K562 (cell line): Measurements from ENCODE around the gene FAF2. TPM values are rescaled to one million over a fixed set of nuclear protein-coding genes. Genes with fewer than 3 reads are reported as not detected.
A peak's percentile ranks its signal among the peaks of the same experiment; 100 is the strongest.

ENCODE experiments used
- ATAC-seq: fragments of 200-7000 bp; cut with Tn5 transposase; 3 replicates; pipeline ENCODE4 v1.9.1; 2020; ENCODE audit warnings: moderate library complexity
- BruUV-seq: library from RNA; stranded (reverse); fragments of 400-500 nt; replicated peaks from 2 replicates; lab custom pipeline; 2021; lab: Mats Ljungman, UMichigan
- CTCF ChIA-PET: fragments of 300-600 bp; formaldehyde crosslinking; extraction: SDS; loops from one replicate; lab custom pipeline; 2021; ENCODE audit warnings: low intra/inter-chr PET ratio; lab: Yijun Ruan, JAX
- POLR2A ChIA-PET: fragments of 300-600, 350-650 bp; sonication (Branson Sonifier 250); formaldehyde crosslinking; extraction: SDS; loops from one replicate; lab custom pipeline; 2021; ENCODE audit warnings: antibody characterized with exemption, inconsistent platforms; lab: Yijun Ruan, JAX
- DNase-seq, 4 experiments: peaks; one replicate each; pipeline versions ENCODE4 v3.0.0 to v3.0.0-alpha.2; 2011 to 2018; ENCODE audit warnings: low spot score in 3 of 4, mixed read lengths in 3 of 4; ENCODE audit errors: extremely low read depth in 1 of 4
- FAIRE-seq: peaks from 2 replicates; lab custom pipeline; 2011; peaks lifted over from hg19 to GRCh38; lab: Jason Lieb, UNC
- H2AFZ ChIP-seq: 2 replicates; pipeline ENCODE4 v1.6.0; 2011; ENCODE audit warnings: low read depth, low read length, control low read depth, inconsistent platforms
- H3K27ac ChIP-seq: fragments of 200-600 bp; 3 replicates; pipeline ENCODE4 v1.8.0; 2011; ENCODE audit warnings: low read depth, mild to moderate bottlenecking, control low read depth, inconsistent platforms, low read length, moderate library complexity, mixed read lengths; ENCODE audit errors: extremely low read depth
- H3K27me3 ChIP-seq, 2 experiments: fragments of 300-600 bp in 1 of 2; 2 replicates in 1 of 2; 3 replicates in 1 of 2; pipeline versions ENCODE4 v1.6.0 to v1.8.0; 2011; ENCODE audit warnings: inconsistent platforms in 2 of 2, low read length in 2 of 2, mild to moderate bottlenecking in 1 of 2, mixed read lengths in 1 of 2, moderate library complexity in 1 of 2; ENCODE audit not compliant: control insufficient read depth in 2 of 2, insufficient read depth in 2 of 2
- H3K36me3 ChIP-seq: fragments of 300-600 bp; 3 replicates; pipeline ENCODE4 v1.8.0; 2011; ENCODE audit warnings: mild to moderate bottlenecking, low read length, inconsistent platforms; ENCODE audit not compliant: control insufficient read depth, insufficient read depth
- H3K4me1 ChIP-seq, 2 experiments: fragments of 200-600 bp in 1 of 2; replicated peaks in 1 of 2; 2 replicates in 1 of 2; 3 replicates in 1 of 2; pipeline versions ENCODE4 v1.5.1 to v1.8.0; 2011; ENCODE audit warnings: inconsistent platforms in 2 of 2, low read length in 2 of 2, mild to moderate bottlenecking in 1 of 2, mixed read lengths in 1 of 2, moderate library complexity in 1 of 2; ENCODE audit not compliant: control insufficient read depth in 2 of 2, insufficient read depth in 2 of 2
- H3K4me2 ChIP-seq: 2 replicates; pipeline ENCODE4 v1.6.1; 2011; ENCODE audit warnings: low read length, control low read depth, inconsistent platforms, mixed read lengths; ENCODE audit not compliant: insufficient read depth
- H3K4me3 ChIP-seq: fragments of 200-600 bp; sonication (generic), shearing (Covaris generic); 2 replicates; pipeline ENCODE4 v1.5.1; 2016; ENCODE audit warnings: control low read depth, inconsistent platforms
- H3K79me2 ChIP-seq: fragments of 200-600 bp; 3 replicates; pipeline ENCODE4 v1.8.0; 2011; ENCODE audit warnings: low read length, inconsistent platforms; ENCODE audit not compliant: control insufficient read depth, insufficient read depth
- H3K9ac ChIP-seq, 2 experiments: 2 replicates each; pipeline versions ENCODE4 v1.6.0 to v1.6.1; 2011; ENCODE audit warnings: low read depth in 2 of 2, low read length in 2 of 2, control low read depth in 1 of 2, inconsistent platforms in 1 of 2, mild to moderate bottlenecking in 1 of 2, mixed read lengths in 1 of 2; ENCODE audit not compliant: insufficient read depth in 1 of 2
- H3K9me1 ChIP-seq: one replicate; pipeline ENCODE4 v1.6.0; 2011; ENCODE audit warnings: inconsistent platforms, mild to moderate bottlenecking, low read length, moderate library complexity; ENCODE audit not compliant: control insufficient read depth, insufficient read depth
- H3K9me3 ChIP-seq: replicated peaks from 2 replicates; pipeline ENCODE4 v1.5.1; 2011; ENCODE audit warnings: low read depth, low read length, inconsistent platforms; ENCODE audit not compliant: control insufficient read depth, insufficient read depth
- H4K20me1 ChIP-seq: replicated peaks from 2 replicates; pipeline ENCODE4 v1.6.1; 2011; ENCODE audit warnings: low read length, inconsistent platforms, mixed read lengths; ENCODE audit not compliant: control insufficient read depth, insufficient read depth
- FOXJ3 ChIP-seq: sonication (generic); formaldehyde crosslinking; IDR thresholded peaks from 2 replicates; pipeline ENCODE4 v1.4.0; 2020; ENCODE audit warnings: mild to moderate bottlenecking, missing genetic modification reagents
- NCOA2 ChIP-seq, 2 experiments: fragments of 450-650 bp; IDR thresholded peaks; 2 replicates each; pipeline ENCODE4 v1.6.1; 2018; ENCODE audit warnings: mild to moderate bottlenecking in 2 of 2, moderate library complexity in 1 of 2; ENCODE audit not compliant: partially characterized antibody in 2 of 2
- SAP30 ChIP-seq: fragments of 200-600 bp; sonication (generic); IDR thresholded peaks from 2 replicates; pipeline ENCODE4 v1.6.1; 2012; ENCODE audit warnings: borderline replicate concordance, low read depth, mild to moderate bottlenecking, moderate library complexity, low read length, control low read depth, inconsistent platforms; ENCODE audit not compliant: insufficient read depth, poor library complexity, severe bottlenecking
- SUPT5H ChIP-seq: fragments of 450-650 bp; IDR thresholded peaks from 2 replicates; pipeline ENCODE4 v1.6.1; 2016
- ZNF165 ChIP-seq: fragments of 250-450 bp; sonication (Bioruptor Pico); IDR thresholded peaks from 2 replicates; pipeline ENCODE4 v1.4.0; 2020; ENCODE audit warnings: borderline replicate concordance
- WGBS: fragments of 100-300 bp; shearing (Covaris generic); methylation state at CpG from one replicate; pipeline ENCODE4 v1.1.6; 2016; ENCODE audit warnings: low coverage, mixed read lengths; ENCODE audit not compliant: insufficient coverage; ENCODE audit errors: missing lambda C conversion rate; 5-methylcytosine and 5-hydroxymethylcytosine counted together
- in situ Hi-C: fragments of 300-500 bp; cut with MboI; formaldehyde crosslinking; loops from 4 replicates; pipeline ENCODE4 v1.15.0; 2018; ENCODE audit warnings: inconsistent platforms, mixed read lengths
- intact Hi-C: fragments of 100-400 bp; cut with micrococcal nuclease; formaldehyde crosslinking; loops from 2 replicates; pipeline ENCODE4 v1.14.2; 2022
- polyA plus RNA-seq, 8 experiments: library from polyadenylated mRNA; depleted of rRNA in 4 of 8; stranded (reverse) in 5 of 8; unstranded in 3 of 8; fragments of >200 nt; fragmentation: Nextera tagmentation in 2 of 8; fragmentation: Illumina TruSeq in 1 of 8; extraction: Ambion mirVana in 2 of 8; extraction: Trizol in 1 of 8; gene quantifications; 2 replicates each; pipeline versions ENCODE4 v1.2.1 to v1.2.3, GENCODE V29; 2011 to 2014; ENCODE audit warnings: inconsistent platforms in 1 of 8, missing spikeins in 1 of 8
- total RNA-seq, 7 experiments: library from RNA; depleted of rRNA in 6 of 7; stranded (reverse); fragments of >200 nt in 6 of 7; fragmentation: Illumina TruSeq in 2 of 7; extraction: Trizol in 2 of 7; gene quantifications; 2 replicates each; pipeline versions ENCODE4 v1.2.1 to v1.2.3, GENCODE V29; 2011 to 2021; ENCODE audit warnings: low replicate concordance in 1 of 7
- TF ChIP-seq, protein P1 (sequence below): sonication (generic); formaldehyde crosslinking; IDR thresholded peaks from 2 replicates; pipeline ENCODE4 v1.8.1; 2023; ENCODE audit warnings: mild to moderate bottlenecking, missing genetic modification reagents
- TF ChIP-seq, protein P2 (sequence below): fragments of 150-350 bp; IDR thresholded peaks from 2 replicates; pipeline ENCODE4 v1.6.1; 2014; ENCODE audit warnings: low read depth, mild to moderate bottlenecking, low read length, borderline replicate concordance

The FAF2 gene
- total and polyA plus RNA-seq, 9 of the 15 experiments (the other 6 are each of a cell fraction or from before 2014, with no cell fraction given): 25.0 to 44.6 (median 36.1) TPM

DNA sequence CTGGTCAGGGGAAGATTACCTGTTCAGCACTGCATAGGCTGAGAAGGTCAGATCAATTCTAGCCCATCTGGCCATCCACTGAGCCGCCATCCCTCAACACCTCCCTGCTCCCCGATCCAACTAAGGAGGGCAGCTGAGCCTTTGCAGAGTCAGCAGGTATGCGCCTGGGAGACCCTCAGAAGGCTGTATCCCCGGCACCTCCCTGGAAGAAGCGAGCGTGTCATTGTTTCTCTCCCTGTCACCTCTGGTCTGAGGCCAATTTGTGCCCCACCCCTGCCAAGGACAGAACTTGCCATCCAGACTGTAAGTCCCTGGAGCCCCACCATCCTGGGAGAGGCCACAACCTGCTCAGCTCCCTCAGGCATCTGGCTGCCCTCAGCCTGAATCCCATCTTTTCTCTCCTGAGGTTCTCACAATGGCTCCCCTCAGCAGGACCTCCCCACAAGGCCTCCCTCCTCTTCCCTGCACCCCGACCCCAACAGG lies 34.4 kb upstream of the FAF2 start:
- in situ Hi-C loops: no loop called here
- H3K4me2 ChIP-seq: no peak overlapping the region

More for the DNA sequence above, 34.4 kb upstream of the FAF2 start:
- TF ChIP-seq SAP30: no peak
- TF ChIP-seq ZNF165 (CRISPR knock-in tag): no peak
- TF ChIP-seq, protein P1, sequence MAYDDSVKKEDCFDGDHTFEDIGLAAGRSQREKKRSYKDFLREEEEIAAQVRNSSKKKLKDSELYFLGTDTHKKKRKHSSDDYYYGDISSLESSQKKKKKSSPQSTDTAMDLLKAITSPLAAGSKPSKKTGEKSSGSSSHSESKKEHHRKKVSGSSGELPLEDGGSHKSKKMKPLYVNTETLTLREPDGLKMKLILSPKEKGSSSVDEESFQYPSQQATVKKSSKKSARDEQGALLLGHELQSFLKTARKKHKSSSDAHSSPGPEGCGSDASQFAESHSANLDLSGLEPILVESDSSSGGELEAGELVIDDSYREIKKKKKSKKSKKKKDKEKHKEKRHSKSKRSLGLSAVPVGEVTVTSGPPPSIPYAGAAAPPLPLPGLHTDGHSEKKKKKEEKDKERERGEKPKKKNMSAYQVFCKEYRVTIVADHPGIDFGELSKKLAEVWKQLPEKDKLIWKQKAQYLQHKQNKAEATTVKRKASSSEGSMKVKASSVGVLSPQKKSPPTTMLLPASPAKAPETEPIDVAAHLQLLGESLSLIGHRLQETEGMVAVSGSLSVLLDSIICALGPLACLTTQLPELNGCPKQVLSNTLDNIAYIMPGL (CRISPR knock-in tag): no peak
- no peak for TF ChIP-seq SUPT5H
- no peak for TF ChIP-seq FOXJ3
- TF ChIP-seq NCOA2 (IDR thresholded peaks at IDR 0.05; ENCODE audit: partially characterized antibody in 2 of 2): no peak
- TF ChIP-seq, protein P2, sequence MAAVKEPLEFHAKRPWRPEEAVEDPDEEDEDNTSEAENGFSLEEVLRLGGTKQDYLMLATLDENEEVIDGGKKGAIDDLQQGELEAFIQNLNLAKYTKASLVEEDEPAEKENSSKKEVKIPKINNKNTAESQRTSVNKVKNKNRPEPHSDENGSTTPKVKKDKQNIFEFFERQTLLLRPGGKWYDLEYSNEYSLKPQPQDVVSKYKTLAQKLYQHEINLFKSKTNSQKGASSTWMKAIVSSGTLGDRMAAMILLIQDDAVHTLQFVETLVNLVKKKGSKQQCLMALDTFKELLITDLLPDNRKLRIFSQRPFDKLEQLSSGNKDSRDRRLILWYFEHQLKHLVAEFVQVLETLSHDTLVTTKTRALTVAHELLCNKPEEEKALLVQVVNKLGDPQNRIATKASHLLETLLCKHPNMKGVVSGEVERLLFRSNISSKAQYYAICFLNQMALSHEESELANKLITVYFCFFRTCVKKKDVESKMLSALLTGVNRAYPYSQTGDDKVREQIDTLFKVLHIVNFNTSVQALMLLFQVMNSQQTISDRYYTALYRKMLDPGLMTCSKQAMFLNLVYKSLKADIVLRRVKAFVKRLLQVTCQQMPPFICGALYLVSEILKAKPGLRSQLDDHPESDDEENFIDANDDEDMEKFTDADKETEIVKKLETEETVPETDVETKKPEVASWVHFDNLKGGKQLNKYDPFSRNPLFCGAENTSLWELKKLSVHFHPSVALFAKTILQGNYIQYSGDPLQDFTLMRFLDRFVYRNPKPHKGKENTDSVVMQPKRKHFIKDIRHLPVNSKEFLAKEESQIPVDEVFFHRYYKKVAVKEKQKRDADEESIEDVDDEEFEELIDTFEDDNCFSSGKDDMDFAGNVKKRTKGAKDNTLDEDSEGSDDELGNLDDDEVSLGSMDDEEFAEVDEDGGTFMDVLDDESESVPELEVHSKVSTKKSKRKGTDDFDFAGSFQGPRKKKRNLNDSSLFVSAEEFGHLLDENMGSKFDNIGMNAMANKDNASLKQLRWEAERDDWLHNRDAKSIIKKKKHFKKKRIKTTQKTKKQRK: no peak
- peak overlapping the region in 1 of 2 experiments; percentile 49; a peak in 2 of 4 replicates for H3K9ac ChIP-seq
- peaks cover 9% of the 10 kb centered on the region; the same call in 1 of the 2 replicates for H4K20me1 ChIP-seq
- no peaks in the 10 kb centered on the region for H3K9me3 ChIP-seq
- 78% methylated on average over 7 of the region's 7 CpGs for WGBS
- FAIRE-seq (no peak), ATAC-seq (no peak), DNase-seq (peak in 2 of 4 experiments; percentile 7 to 10)
- CTCF ChIA-PET: no interaction called here
- peaks cover 21% of the 10 kb centered on the region for H3K79me2 ChIP-seq
- no peak overlapping the region for H3K27ac ChIP-seq
- peaks cover 12 to 17% of the 10 kb centered on the region in 2 experiments; a peak in 4 of 5 replicates for H3K4me1 ChIP-seq
- H3K9me1 ChIP-seq: peaks cover 4% of the 10 kb centered on the region
- H3K27me3 ChIP-seq: no peaks in the 10 kb centered on the region
- no peak overlapping the region for H2AFZ ChIP-seq
- BruUV-seq: no TSS peak
- POLR2A ChIA-PET: interaction anchor here (0.6 to 0.7 kb wide), 4 partner anchors 34 to 260 kb away, joined by 3 to 4 read pairs (median 4); partner anchors contain the start of gene FAF2
- peaks cover 18% of the 10 kb centered on the region; the same call in 2 of the 3 replicates for H3K36me3 ChIP-seq
- intact Hi-C loops: loop anchor here (10.0 kb wide), 1 partner anchor 71 kb away; no protein-coding TSS in a partner anchor
- no peak overlapping the region for H3K4me3 ChIP-seq
